Keratinocyte (primary cell): ENCODE data around the gene ATP6V1C2.

Experiments used
- EZH2 ChIP-seq: IDR thresholded peaks from one replicate; pipeline ENCODE4 v1.6.1; 2012; ENCODE audit warnings: inconsistent platforms, mild to moderate bottlenecking, low read length, moderate library complexity
- TF ChIP-seq, protein P1 (sequence below), 3 experiments: IDR thresholded peaks in 1 of 3; conservative IDR thresholded peaks in 1 of 3; optimal IDR thresholded peaks in 1 of 3; 2 replicates in 2 of 3; 3 replicates in 1 of 3; pipeline versions ENCODE3 to v1.5.1; 2011; ENCODE audit warnings: low read length in 3 of 3, mild to moderate bottlenecking in 3 of 3, moderate library complexity in 2 of 3, control low read depth in 1 of 3, inconsistent platforms in 1 of 3; ENCODE audit not compliant: insufficient read depth in 2 of 3; ENCODE audit errors: extremely low read depth in 1 of 3

DNA sequence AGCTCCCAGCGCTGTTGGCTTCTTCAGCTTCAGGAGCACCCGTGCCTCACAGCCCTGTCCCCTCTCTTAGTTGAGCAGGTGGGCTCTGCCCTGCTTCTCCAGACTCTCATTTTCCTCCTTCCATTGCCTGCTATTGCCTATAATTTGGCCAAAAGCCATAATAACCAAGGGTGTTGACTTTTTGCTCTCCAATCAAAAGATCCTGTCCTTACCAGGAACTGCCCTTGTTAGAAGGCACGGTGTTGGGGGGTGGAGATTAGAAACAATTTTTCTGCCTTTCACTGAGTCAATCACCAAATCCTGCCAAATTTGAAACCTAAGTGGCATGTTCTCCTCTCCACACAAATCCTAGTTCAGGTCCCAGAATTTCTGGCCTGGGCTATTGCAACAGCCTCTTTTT, 107.9 kb downstream of the ATP6V1C2 start:
- TF ChIP-seq, protein P1, sequence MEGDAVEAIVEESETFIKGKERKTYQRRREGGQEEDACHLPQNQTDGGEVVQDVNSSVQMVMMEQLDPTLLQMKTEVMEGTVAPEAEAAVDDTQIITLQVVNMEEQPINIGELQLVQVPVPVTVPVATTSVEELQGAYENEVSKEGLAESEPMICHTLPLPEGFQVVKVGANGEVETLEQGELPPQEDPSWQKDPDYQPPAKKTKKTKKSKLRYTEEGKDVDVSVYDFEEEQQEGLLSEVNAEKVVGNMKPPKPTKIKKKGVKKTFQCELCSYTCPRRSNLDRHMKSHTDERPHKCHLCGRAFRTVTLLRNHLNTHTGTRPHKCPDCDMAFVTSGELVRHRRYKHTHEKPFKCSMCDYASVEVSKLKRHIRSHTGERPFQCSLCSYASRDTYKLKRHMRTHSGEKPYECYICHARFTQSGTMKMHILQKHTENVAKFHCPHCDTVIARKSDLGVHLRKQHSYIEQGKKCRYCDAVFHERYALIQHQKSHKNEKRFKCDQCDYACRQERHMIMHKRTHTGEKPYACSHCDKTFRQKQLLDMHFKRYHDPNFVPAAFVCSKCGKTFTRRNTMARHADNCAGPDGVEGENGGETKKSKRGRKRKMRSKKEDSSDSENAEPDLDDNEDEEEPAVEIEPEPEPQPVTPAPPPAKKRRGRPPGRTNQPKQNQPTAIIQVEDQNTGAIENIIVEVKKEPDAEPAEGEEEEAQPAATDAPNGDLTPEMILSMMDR (optimal IDR thresholded peaks at IDR 0.05 in 1 of 3, IDR thresholded peaks at IDR 0.05 in 1 of 3, conservative IDR thresholded peaks at IDR 0.05 in 1 of 3; ENCODE audit: extremely low read depth in 1 of 3, insufficient read depth in 2 of 3, low read length in 3 of 3): no peak
- no peak for TF ChIP-seq EZH2
